Right atrium auricular region (tissue), 2 donors: ENCODE measurements around the gene PLK5. TPM values are rescaled to one million over a fixed set of nuclear protein-coding genes. Genes with fewer than 3 reads are reported as not detected.

ENCODE experiments used
- DNase-seq: peaks from one replicate; pipeline ENCODE4 v3.0.0-alpha.2; 2019; ENCODE audit warnings: low spot score
- H3K27ac ChIP-seq, 2 donors: fragments of 200-600 bp; sonication (generic); 1 replicate in 1 of 2; 2 replicates in 1 of 2; pipeline ENCODE4 v1.5.1; 2016 to 2019
- H3K27me3 ChIP-seq, 2 donors: fragments of 200-600 bp; sonication (generic); one replicate each; pipeline versions ENCODE4 v1.5.1 to v1.6.0; 2017 to 2019
- H3K36me3 ChIP-seq: fragments of 200-600 bp; sonication (generic); one replicate; pipeline ENCODE4 v1.5.1; 2016
- H3K4me1 ChIP-seq, 2 donors: fragments of 200-600 bp; sonication (generic); one replicate each; pipeline versions ENCODE4 v1.5.1 to v1.6.0; 2017 to 2019
- H3K4me3 ChIP-seq, 2 donors: fragments of 200-600 bp; sonication (generic); 1 replicate in 1 of 2; 2 replicates in 1 of 2; pipeline ENCODE4 v1.5.1; 2017 to 2019; ENCODE audit warnings: mild to moderate bottlenecking in 1 of 2, moderate library complexity in 1 of 2
- H3K9me3 ChIP-seq, 2 donors: fragments of 200-600 bp; sonication (generic); one replicate each; pipeline ENCODE4 v1.5.1; 2019
- CTCF ChIP-seq, 2 donors: fragments of 200-600 bp; sonication (generic); IDR thresholded peaks; one replicate each; pipeline ENCODE4 v1.5.1; 2019; ENCODE audit warnings: antibody characterized with exemption in 2 of 2
- total RNA-seq, 2 donors: library from RNA; depleted of rRNA; stranded (reverse); fragments of >200 nt; gene quantifications; one replicate each; pipeline ENCODE4 v1.1.0, GENCODE V29; 2016

PLK5 gene
- total RNA-seq, 2 donors from 2014 or later: not detected

DNA sequence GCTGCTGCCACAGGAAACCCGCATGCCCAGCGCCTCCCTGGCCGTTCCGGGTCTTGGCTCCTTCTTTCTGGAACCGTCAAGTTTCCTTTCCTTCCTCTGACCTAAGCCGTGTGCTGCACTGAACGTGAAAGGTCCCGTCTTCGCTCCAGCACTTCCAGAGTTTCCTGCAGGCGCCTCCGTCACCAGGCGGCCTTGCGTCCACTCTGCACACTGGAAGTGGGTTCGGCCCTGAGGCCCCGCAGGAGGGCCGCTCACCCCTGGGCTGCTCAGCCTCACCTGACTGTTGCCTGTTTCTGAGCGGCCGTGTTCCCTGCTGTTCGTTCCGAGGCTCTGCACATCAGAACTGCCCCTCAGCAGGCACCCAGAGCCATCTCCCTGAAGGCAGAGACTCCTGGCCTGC is 56.5 kb downstream of the PLK5 start:
- TF ChIP-seq CTCF (IDR thresholded peaks at IDR 0.05): no peak

GRCh38 chr19:1580957-1581356 is 57.1 kb downstream of the PLK5 start:
- H3K27me3 ChIP-seq: no peaks in the 10 kb centered on the region
- H3K27ac ChIP-seq: no peak overlapping the region
- no peak for TF ChIP-seq CTCF (IDR thresholded peaks at IDR 0.05)
- no peak overlapping the region for H3K4me3 ChIP-seq
- DNase-seq: no peak
- no peaks in the 10 kb centered on the region for H3K9me3 ChIP-seq
- H3K36me3 ChIP-seq: peaks cover 58% of the 10 kb centered on the region
- peaks cover 0 to 9% of the 10 kb centered on the region in 2 donors for H3K4me1 ChIP-seq

More for the DNA sequence above, 56.5 kb downstream of the PLK5 start:
- H3K4me1 ChIP-seq: peaks cover 0 to 9% of the 10 kb centered on the region in 2 donors
- H3K36me3 ChIP-seq: peaks cover 58% of the 10 kb centered on the region
- no peaks in the 10 kb centered on the region for H3K27me3 ChIP-seq
- H3K9me3 ChIP-seq: no peaks in the 10 kb centered on the region
- H3K27ac ChIP-seq: no peak overlapping the region
- no peak overlapping the region for H3K4me3 ChIP-seq
- no peak for DNase-seq

DNA sequence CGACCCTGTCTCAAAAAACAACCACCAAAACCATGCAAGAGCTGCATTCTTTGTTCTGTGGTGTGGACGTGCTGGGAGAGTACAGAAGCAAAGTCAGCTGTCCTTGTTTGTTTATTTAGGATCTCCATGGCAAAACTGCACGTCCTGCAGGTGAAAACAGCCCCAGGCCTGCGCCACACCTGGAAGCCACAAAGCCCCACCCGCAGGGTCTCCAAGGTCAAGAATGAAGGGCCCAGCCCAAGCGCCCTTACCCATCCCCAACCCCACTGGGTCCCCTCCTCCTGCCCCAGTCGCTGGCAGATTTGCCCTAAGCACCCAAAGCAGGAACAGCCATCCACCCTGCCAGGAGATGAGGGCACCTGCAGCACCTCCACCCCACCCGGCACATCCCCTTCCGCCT is 58.3 kb downstream of the PLK5 start:
- no peak for TF ChIP-seq CTCF (IDR thresholded peaks at IDR 0.05)
- Histone ChIP-seq H3K36me3 (peaks cover 52% of the 10 kb centered on the region), H3K27ac (no peak overlapping the region), H3K9me3 (no peaks in the 10 kb centered on the region), H3K4me1 (peaks cover 0 to 5% of the 10 kb centered on the region in 2 donors), H3K27me3 (no peaks in the 10 kb centered on the region), H3K4me3 (no peak overlapping the region)
- no peak for DNase-seq

DNA sequence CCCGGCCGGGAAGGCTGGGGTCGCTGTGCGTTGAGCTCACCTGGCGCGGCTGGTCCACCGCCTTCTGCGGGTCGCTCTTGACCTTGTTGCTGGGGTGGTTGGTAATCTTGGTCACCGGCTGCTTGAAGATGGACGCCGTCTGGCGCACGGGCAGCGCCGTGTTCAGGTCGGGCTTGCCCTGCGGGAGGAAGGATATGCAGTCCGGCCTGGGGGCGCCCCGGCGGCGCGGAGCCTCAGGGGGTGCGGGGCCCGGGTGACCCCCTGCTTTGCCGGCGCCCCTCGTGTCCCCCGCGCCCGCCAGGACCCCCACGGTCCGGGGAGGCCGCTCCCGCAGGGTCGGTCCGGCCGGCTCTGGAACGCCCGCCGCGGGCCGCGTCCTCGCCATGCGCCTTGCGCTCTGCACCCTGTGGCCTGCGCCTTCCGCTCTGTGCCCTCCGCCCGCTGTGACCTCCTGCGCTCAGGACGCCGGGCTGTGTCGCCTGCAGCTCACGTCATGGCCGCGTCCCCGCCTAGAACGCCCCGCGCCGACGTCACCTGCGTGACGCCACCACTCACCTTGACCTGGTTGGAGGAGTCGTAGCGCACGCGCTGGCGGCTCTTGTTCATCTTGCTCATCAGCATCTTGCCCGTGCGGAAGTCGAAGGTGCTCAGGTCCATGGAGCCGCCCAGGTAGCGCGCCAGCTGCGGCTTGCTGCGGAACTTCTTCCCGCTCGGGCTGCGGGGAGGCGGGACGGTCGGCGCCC is 60.8 kb downstream of the PLK5 start:
- no peak overlapping the region for H3K27ac ChIP-seq
- no peaks in the 10 kb centered on the region for H3K27me3 ChIP-seq
- H3K36me3 ChIP-seq: peaks cover 41% of the 10 kb centered on the region
- no peak overlapping the region for H3K4me3 ChIP-seq
- no peak for TF ChIP-seq CTCF (IDR thresholded peaks at IDR 0.05)
- H3K9me3 ChIP-seq: no peaks in the 10 kb centered on the region
- H3K4me1 ChIP-seq: peaks cover 0 to 1% of the 10 kb centered on the region in 2 donors
- no peak for DNase-seq

DNA sequence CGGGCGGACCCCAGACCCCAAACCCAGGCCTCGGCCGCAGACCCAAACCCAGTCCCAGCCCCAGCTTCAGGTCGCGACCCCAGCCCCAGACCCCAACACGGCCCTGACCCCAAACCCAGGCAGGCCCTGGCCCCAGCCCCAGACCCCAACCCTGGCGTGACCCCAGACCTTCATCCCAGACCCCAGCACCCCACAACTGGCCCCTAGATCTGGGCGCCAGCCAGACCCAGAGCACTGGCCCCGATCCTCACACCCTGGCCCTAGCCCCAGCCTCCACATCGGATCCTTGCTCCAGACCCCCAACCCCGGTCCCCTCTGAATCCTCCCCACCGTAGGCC is 61.3 kb downstream of the PLK5 start:
- Histone ChIP-seq H3K4me1 (peaks cover 0 to 7% of the 10 kb centered on the region in 2 donors), H3K27me3 (no peaks in the 10 kb centered on the region), H3K4me3 (no peak overlapping the region), H3K36me3 (peaks cover 35% of the 10 kb centered on the region), H3K9me3 (no peaks in the 10 kb centered on the region), H3K27ac (no peak overlapping the region)
- no peak for TF ChIP-seq CTCF (IDR thresholded peaks at IDR 0.05)
- DNase-seq: no peak

Other genes starting within 250 kb of the PLK5 start
- gene FAM174C, start 248.5 kb upstream of the PLK5 start, total RNA-seq: 10 to 100 TPM; 28.9 to 29.8 TPM
- gene EFNA2, start 238.2 kb upstream of the PLK5 start, total RNA-seq: not detected
- gene NDUFS7, start 140.2 kb upstream of the PLK5 start, total RNA-seq: 100 to 1,000 TPM; 234 to 326 TPM
- 10 to 100 TPM; 45.8 to 92.5 TPM for gene GAMT, start 122.5 kb upstream of the PLK5 start, total RNA-seq
- 10 to 100 TPM; 32.6 to 47.5 TPM for gene DAZAP1, start 116.5 kb upstream of the PLK5 start, total RNA-seq
- gene RPS15, start 85.7 kb upstream of the PLK5 start, total RNA-seq: 1,000 to 10,000 TPM; 1,712 to 2,156 TPM
- gene APC2, start 74.0 kb upstream of the PLK5 start, total RNA-seq: under 1 TPM; 0.04 to 0.35 TPM
- 10 to 100 TPM; 19.1 to 22.3 TPM for gene C19orf25, start 44.9 kb upstream of the PLK5 start, total RNA-seq
- gene PCSK4, start 33.7 kb upstream of the PLK5 start, total RNA-seq: 1 to 10 TPM; 1.0 to 4.4 TPM
- 1 to 10 TPM; 1.3 to 2.3 TPM for gene REEP6, start 32.9 kb upstream of the PLK5 start, total RNA-seq
- 10 to 100 TPM; 14.5 to 27.2 TPM for gene ADAMTSL5, start 11.1 kb upstream of the PLK5 start, total RNA-seq
- gene MEX3D, start 44.2 kb downstream of the PLK5 start, total RNA-seq: 10 to 100 TPM in 1 of 2 donors, 1 to 10 TPM in 1; 7.5 to 17.0 TPM
- 10 to 100 TPM; 64.3 to 86.8 TPM for gene MBD3, start 68.8 kb downstream of the PLK5 start, total RNA-seq
- 100 to 1,000 TPM; 172 to 191 TPM for gene UQCR11, start 81.4 kb downstream of the PLK5 start, total RNA-seq
- gene TCF3, start 128.5 kb downstream of the PLK5 start, total RNA-seq: 10 to 100 TPM; 18.5 to 28.7 TPM
- not detected for gene ONECUT3, start 229.4 kb downstream of the PLK5 start, total RNA-seq